ENCODE measurements around the gene HPSE2. TPM values are rescaled to one million over a fixed set of nuclear protein-coding genes. Genes with fewer than 3 reads are reported as not detected.
A peak's percentile ranks its signal among the peaks of the same experiment; 100 is the strongest.

HPSE2 gene
- total RNA-seq, 1 donor, result 5.6 TPM

DNA sequence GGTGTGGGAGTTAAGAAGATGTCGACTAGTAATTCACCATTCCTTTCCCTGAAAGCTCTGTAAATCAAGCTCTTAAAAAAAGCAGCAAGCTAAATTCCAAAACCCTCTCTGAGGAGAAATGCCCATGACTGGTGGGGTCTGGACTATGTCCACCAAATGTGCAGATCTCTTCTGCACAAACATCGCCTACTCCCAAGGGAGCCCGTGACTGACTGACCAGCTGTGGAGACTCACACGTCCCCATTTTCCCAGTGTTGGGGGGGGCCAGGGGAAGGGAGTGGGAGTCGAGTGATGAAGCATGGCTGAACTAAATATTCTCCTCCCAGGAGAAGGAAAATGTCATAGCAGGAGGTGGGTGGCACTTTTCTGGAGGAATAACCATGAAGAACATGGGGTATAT is 624.8 kb downstream of the HPSE2 start:
- TF ChIP-seq, protein P1, sequence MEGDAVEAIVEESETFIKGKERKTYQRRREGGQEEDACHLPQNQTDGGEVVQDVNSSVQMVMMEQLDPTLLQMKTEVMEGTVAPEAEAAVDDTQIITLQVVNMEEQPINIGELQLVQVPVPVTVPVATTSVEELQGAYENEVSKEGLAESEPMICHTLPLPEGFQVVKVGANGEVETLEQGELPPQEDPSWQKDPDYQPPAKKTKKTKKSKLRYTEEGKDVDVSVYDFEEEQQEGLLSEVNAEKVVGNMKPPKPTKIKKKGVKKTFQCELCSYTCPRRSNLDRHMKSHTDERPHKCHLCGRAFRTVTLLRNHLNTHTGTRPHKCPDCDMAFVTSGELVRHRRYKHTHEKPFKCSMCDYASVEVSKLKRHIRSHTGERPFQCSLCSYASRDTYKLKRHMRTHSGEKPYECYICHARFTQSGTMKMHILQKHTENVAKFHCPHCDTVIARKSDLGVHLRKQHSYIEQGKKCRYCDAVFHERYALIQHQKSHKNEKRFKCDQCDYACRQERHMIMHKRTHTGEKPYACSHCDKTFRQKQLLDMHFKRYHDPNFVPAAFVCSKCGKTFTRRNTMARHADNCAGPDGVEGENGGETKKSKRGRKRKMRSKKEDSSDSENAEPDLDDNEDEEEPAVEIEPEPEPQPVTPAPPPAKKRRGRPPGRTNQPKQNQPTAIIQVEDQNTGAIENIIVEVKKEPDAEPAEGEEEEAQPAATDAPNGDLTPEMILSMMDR (IDR thresholded peaks at IDR 0.05; ENCODE audit: insufficient read depth, low read depth, low read length), result no peak
- H3K4me3 ChIP-seq (ENCODE audit: low read depth, low read length), result no peak overlapping the region
- DNase-seq (ENCODE audit: low read depth), result peak; percentile 58

DNA sequence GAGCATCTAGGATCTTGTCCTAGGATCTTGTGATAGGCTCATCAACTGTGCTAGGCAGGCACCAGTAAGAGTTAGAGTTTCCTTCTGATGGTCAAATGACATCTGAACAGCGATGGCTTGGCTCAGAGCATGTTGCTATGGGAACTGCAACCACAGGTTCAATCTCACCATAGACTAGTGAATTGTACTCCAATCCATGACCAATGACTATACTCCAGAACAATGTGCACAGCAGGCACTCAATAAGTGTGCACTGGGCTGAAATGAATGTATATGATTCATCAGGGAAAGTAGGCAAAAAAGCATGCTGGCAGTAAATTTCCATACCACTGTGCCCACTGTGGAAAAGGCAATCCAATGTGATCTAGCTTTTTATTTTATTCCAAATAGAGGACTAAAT is 625.4 kb downstream of the HPSE2 start:
- TF ChIP-seq, protein P1 (IDR thresholded peaks at IDR 0.05; ENCODE audit: insufficient read depth, low read depth, low read length), result no peak
- H3K4me3 ChIP-seq (ENCODE audit: low read depth, low read length), result no peak overlapping the region
- no peak for DNase-seq (ENCODE audit: low read depth)

DNA sequence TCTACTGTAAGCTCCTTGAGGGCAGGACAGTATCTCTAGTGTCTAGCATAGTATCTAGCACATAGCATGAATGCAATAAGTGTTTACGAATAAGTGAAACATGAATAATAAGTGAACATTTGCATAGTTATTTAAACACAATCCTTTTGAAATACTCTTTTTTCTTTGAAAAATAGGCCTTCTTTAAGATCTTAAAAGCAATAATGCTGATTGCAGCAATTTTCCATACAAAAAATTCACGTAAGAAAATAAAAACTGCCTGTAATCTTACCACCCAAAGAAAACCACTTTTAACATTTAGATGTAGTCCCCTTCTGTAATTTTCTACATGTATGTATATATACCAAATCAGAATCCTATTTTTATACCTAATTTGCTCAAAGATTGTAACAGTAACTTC is 626.4 kb downstream of the HPSE2 start:
- DNase-seq (ENCODE audit: low read depth), result no peak
- TF ChIP-seq, protein P1 (IDR thresholded peaks at IDR 0.05; ENCODE audit: insufficient read depth, low read depth, low read length), result no peak

DNA sequence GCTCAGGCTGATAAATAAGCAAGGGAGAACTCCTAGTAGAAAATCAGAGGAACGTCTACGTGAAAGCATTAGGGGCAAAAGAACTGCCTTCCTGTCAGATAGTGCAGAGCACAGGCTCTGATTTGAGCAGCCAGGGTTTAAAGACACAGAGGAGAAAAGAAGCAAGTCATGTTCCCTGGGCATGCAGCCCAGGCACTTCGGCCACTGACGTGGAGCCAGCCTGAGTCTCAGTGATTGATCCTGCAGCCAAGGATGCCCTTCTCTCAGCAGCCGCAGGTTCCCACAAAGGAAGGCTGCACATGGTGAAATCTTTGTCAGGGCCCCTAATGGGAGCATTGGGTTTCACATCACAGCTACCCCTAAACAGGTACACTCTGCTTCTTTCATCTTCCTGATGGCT is 627.2 kb downstream of the HPSE2 start:
- no peak for DNase-seq (ENCODE audit: low read depth)
- H3K4me3 ChIP-seq (ENCODE audit: low read depth, low read length), result no peak overlapping the region
- TF ChIP-seq, protein P1 (IDR thresholded peaks at IDR 0.05; ENCODE audit: insufficient read depth, low read depth, low read length), result no peak

More for the DNA sequence above, 626.4 kb downstream of the HPSE2 start:
- no peak overlapping the region for H3K4me3 ChIP-seq (ENCODE audit: low read depth, low read length)

GRCh38 chr10:98602224-98602623 is 633.4 kb downstream of the HPSE2 start:
- TF ChIP-seq, protein P1 (IDR thresholded peaks at IDR 0.05; ENCODE audit: insufficient read depth, low read depth, low read length), result no peak
- no peak overlapping the region for H3K4me3 ChIP-seq (ENCODE audit: low read depth, low read length)

GRCh38 chr10:98599032-98599610 is 636.5 kb downstream of the HPSE2 start:
- H3K4me3 ChIP-seq (ENCODE audit: low read depth, low read length), result no peak overlapping the region
- TF ChIP-seq, protein P1 (IDR thresholded peaks at IDR 0.05; ENCODE audit: insufficient read depth, low read depth, low read length), result no peak
- DNase-seq (ENCODE audit: low read depth), result no peak

More at GRCh38 chr10:98602224-98602623, 633.4 kb downstream of the HPSE2 start:
- no peak for DNase-seq (ENCODE audit: low read depth)

- no peak for DNase-seq (ENCODE audit: low read depth)
- TF ChIP-seq, protein P1 (IDR thresholded peaks at IDR 0.05; ENCODE audit: insufficient read depth, low read depth, low read length), result no peak
- H3K4me3 ChIP-seq (ENCODE audit: low read depth, low read length), result no peak overlapping the region
Measured at GRCh38 chr10:98596404-98596803, 639.2 kb downstream of the HPSE2 start.
